Embryonic facial prominence (tissue), 1 donor: ENCODE results near the gene SCNN1B.
"Not testable (repeated sequence)": the region's sequence is repeated elsewhere in the genome, so short reads cannot be mapped to it uniquely, and the experiment has no call there.

Experiments
- DNase-seq: peaks from one replicate; pipeline ENCODE4 v3.0.0-alpha.2; 2016; ENCODE audit errors: extremely low spot score

The SCNN1B gene

GRCh38 chr16:23288726-23289512 is 13.2 kb upstream of the SCNN1B start:
- DNase-seq = no peak

GRCh38 chr16:23290189-23291062 is 11.7 kb upstream of the SCNN1B start:
- DNase-seq = no peak

GRCh38 chr16:23293016-23293415 is 9.1 kb upstream of the SCNN1B start:
- no peak for DNase-seq

GRCh38 chr16:23294260-23294659 is 7.8 kb upstream of the SCNN1B start:
- DNase-seq = no peak

- DNase-seq = no peak
Measured at GRCh38 chr16:23296994-23297393, 5.1 kb upstream of the SCNN1B start.

- no peak for DNase-seq
Measured at GRCh38 chr16:23298290-23298915, 3.7 kb upstream of the SCNN1B start.

- DNase-seq = not testable (repeated sequence)
Measured at GRCh38 chr16:23299815-23300214, 2.3 kb upstream of the SCNN1B start.

- no peak for DNase-seq
Measured at GRCh38 chr16:23301251-23302044, 654 bp upstream of the SCNN1B start.

GRCh38 chr16:23303685-23304084 is 1.6 kb downstream of the SCNN1B start:
- no peak for DNase-seq

- DNase-seq = no peak
Measured at GRCh38 chr16:23304620-23305019, 2.5 kb downstream of the SCNN1B start.

GRCh38 chr16:23306199-23307100 is 4.3 kb downstream of the SCNN1B start:
- DNase-seq = no peak

GRCh38 chr16:23310217-23310616 is 8.1 kb downstream of the SCNN1B start:
- no peak for DNase-seq

- no peak for DNase-seq
Measured at GRCh38 chr16:23310744-23311143, 8.6 kb downstream of the SCNN1B start.

- no peak for DNase-seq
Measured at GRCh38 chr16:23316232-23316631, 14.1 kb downstream of the SCNN1B start.

- DNase-seq = no peak
Measured at GRCh38 chr16:23316634-23317265, 14.6 kb downstream of the SCNN1B start.

- DNase-seq = no peak
Measured at GRCh38 chr16:23317266-23317661, 15.2 kb downstream of the SCNN1B start.

GRCh38 chr16:23317751-23318150 is 15.6 kb downstream of the SCNN1B start:
- DNase-seq = no peak

GRCh38 chr16:23318639-23319038 is 16.5 kb downstream of the SCNN1B start:
- DNase-seq = no peak

GRCh38 chr16:23319861-23320615 is 17.9 kb downstream of the SCNN1B start:
- no peak for DNase-seq
